H9 (cell line): ENCODE results near the gene GDNF. TPM values are rescaled to one million over a fixed set of nuclear protein-coding genes. Genes with fewer than 3 reads are reported as not detected.

Experiments
- DNase-seq: peaks from one replicate; pipeline ENCODE4 v3.0.0-alpha.2; 2017
- H2AFZ ChIP-seq: one replicate; pipeline ENCODE4 v1.6.1; 2013; ENCODE audit warnings: mild to moderate bottlenecking, low read length, control low read depth, moderate library complexity
- H2AK5ac ChIP-seq: 2 replicates; pipeline ENCODE4 v1.6.1; 2013; ENCODE audit warnings: low read length, control low read depth, mixed read lengths; ENCODE audit not compliant: insufficient read length
- H2BK120ac ChIP-seq: one replicate; pipeline ENCODE4 v1.6.1; 2013; ENCODE audit warnings: low read depth, mild to moderate bottlenecking, low read length, control low read depth, inconsistent platforms; ENCODE audit not compliant: poor library complexity, severe bottlenecking
- H2BK12ac ChIP-seq: 2 replicates; pipeline ENCODE4 v1.6.1; 2013; ENCODE audit warnings: low read length, control low read depth, mixed read lengths, low read depth; ENCODE audit not compliant: insufficient read length
- H2BK15ac ChIP-seq: 2 replicates; pipeline ENCODE4 v1.6.1; 2013; ENCODE audit warnings: low read depth, low read length, control low read depth
- H2BK20ac ChIP-seq: one replicate; pipeline ENCODE4 v1.6.1; 2013; ENCODE audit warnings: low read depth, mild to moderate bottlenecking, low read length, control low read depth, inconsistent platforms; ENCODE audit not compliant: poor library complexity, severe bottlenecking
- H2BK5ac ChIP-seq: 2 replicates; pipeline ENCODE4 v1.6.1; 2013; ENCODE audit warnings: low read length, control low read depth, mixed read lengths; ENCODE audit not compliant: insufficient read length
- H3K14ac ChIP-seq: 2 replicates; pipeline ENCODE4 v1.6.1; 2013; ENCODE audit warnings: low read length, control low read depth; ENCODE audit not compliant: insufficient read depth
- H3K18ac ChIP-seq: 2 replicates; pipeline ENCODE4 v1.6.1; 2013; ENCODE audit warnings: low read depth, mild to moderate bottlenecking, mixed read lengths, low read length, control low read depth; ENCODE audit not compliant: insufficient read length
- H3K23ac ChIP-seq: 2 replicates; pipeline ENCODE4 v1.6.1; 2013; ENCODE audit warnings: low read length, control low read depth, mixed read lengths, low read depth; ENCODE audit not compliant: insufficient read length
- H3K23me2 ChIP-seq: 2 replicates; pipeline ENCODE4 v1.6.1; 2013; ENCODE audit warnings: low read depth, mild to moderate bottlenecking, mixed read lengths, low read length, control low read depth; ENCODE audit not compliant: insufficient read length, poor library complexity, severe bottlenecking
- H3K27ac ChIP-seq: 2 replicates; pipeline ENCODE4 v1.5.1; 2013; ENCODE audit warnings: low read length, control low read depth, mixed read lengths, low read depth; ENCODE audit not compliant: insufficient read length
- H3K27me3 ChIP-seq: 2 replicates; pipeline ENCODE4 v1.6.1; 2013; ENCODE audit warnings: low read length, control low read depth, inconsistent platforms; ENCODE audit not compliant: insufficient read depth
- H3K4ac ChIP-seq: 2 replicates; pipeline ENCODE4 v1.6.1; 2013; ENCODE audit warnings: low read depth, mild to moderate bottlenecking, control low read depth, inconsistent platforms, low read length, moderate library complexity
- H3K4me1 ChIP-seq: 2 replicates; pipeline ENCODE4 v1.6.1; 2013; ENCODE audit warnings: low read length, control low read depth, inconsistent platforms; ENCODE audit not compliant: insufficient read depth
- H3K4me2 ChIP-seq: 2 replicates; pipeline ENCODE4 v1.6.1; 2013; ENCODE audit warnings: low read length, control low read depth, mixed read lengths; ENCODE audit not compliant: insufficient read length, insufficient read depth
- H3K56ac ChIP-seq: 2 replicates; pipeline ENCODE4 v1.6.1; 2013; ENCODE audit warnings: low read depth, mild to moderate bottlenecking, mixed read lengths, low read length, control low read depth; ENCODE audit not compliant: insufficient read length
- H3K79me1 ChIP-seq: 2 replicates; pipeline ENCODE4 v1.6.1; 2013; ENCODE audit warnings: low read depth, mild to moderate bottlenecking, moderate library complexity, low read length, control low read depth, inconsistent platforms; ENCODE audit not compliant: insufficient read depth, poor library complexity, severe bottlenecking
- H3K79me2 ChIP-seq: 2 replicates; pipeline ENCODE4 v1.6.1; 2013; ENCODE audit warnings: low read length, control low read depth, inconsistent platforms; ENCODE audit not compliant: insufficient read depth
- H3K9ac ChIP-seq: 2 replicates; pipeline ENCODE4 v1.6.1; 2013; ENCODE audit warnings: low read length, control low read depth, mixed read lengths; ENCODE audit not compliant: insufficient read length; ENCODE audit errors: extremely low read depth
- H3K9me3 ChIP-seq: one replicate; pipeline ENCODE4 v1.6.1; 2013; ENCODE audit warnings: low read depth, low read length, inconsistent platforms; ENCODE audit not compliant: control insufficient read depth
- H3T11ph ChIP-seq: one replicate; pipeline ENCODE4 v1.6.1; 2013; ENCODE audit warnings: mild to moderate bottlenecking, low read length, control low read depth, inconsistent platforms
- H4K20me1 ChIP-seq: one replicate; pipeline ENCODE4 v1.6.1; 2013; ENCODE audit not compliant: control insufficient read depth, insufficient read length, insufficient read depth
- H4K5ac ChIP-seq: 2 replicates; pipeline ENCODE4 v1.6.1; 2013; ENCODE audit warnings: low read depth, mild to moderate bottlenecking, mixed read lengths, low read length, control low read depth; ENCODE audit not compliant: insufficient read length
- H4K8ac ChIP-seq: replicated peaks from 2 replicates; pipeline ENCODE4 v1.6.1; 2013; ENCODE audit warnings: low read length, control low read depth, mixed read lengths, low read depth; ENCODE audit not compliant: insufficient read length
- H4K91ac ChIP-seq: 2 replicates; pipeline ENCODE4 v1.6.1; 2013; ENCODE audit warnings: low read depth, mild to moderate bottlenecking, moderate library complexity, mixed read lengths, low read length, control low read depth; ENCODE audit not compliant: insufficient read length
- H3K27ac Mint-ChIP-seq, 3 experiments: 2 replicates in 2 of 3; 3 replicates in 1 of 3; pipeline ENCODE4 v1.8.0; 2020 to 2021; ENCODE audit warnings: mixed read lengths in 3 of 3, mild to moderate bottlenecking in 1 of 3, moderate library complexity in 1 of 3
- H3K27me3 Mint-ChIP-seq: 2 replicates; pipeline ENCODE4 v1.8.0; 2021; ENCODE audit warnings: low read depth, mild to moderate bottlenecking, moderate library complexity, mixed read lengths
- H3K36me3 Mint-ChIP-seq, 3 experiments: 2 replicates in 2 of 3; 3 replicates in 1 of 3; pipeline ENCODE4 v1.8.0; 2020 to 2021; ENCODE audit warnings: low read depth in 3 of 3, mixed read lengths in 3 of 3; ENCODE audit not compliant: insufficient read depth in 1 of 3
- H3K4me1 Mint-ChIP-seq, 2 experiments: 2 replicates each; pipeline ENCODE4 v1.8.0; 2020; ENCODE audit warnings: mixed read lengths in 2 of 2
- H3K4me3 Mint-ChIP-seq, 2 experiments: 2 replicates in 1 of 2; 3 replicates in 1 of 2; pipeline ENCODE4 v1.8.0; 2020 to 2021; ENCODE audit warnings: mild to moderate bottlenecking in 2 of 2, mixed read lengths in 2 of 2, moderate library complexity in 1 of 2
- H3K9me3 Mint-ChIP-seq, 2 experiments: 2 replicates in 1 of 2; 3 replicates in 1 of 2; pipeline ENCODE4 v1.8.0; 2020; ENCODE audit warnings: mild to moderate bottlenecking in 2 of 2, mixed read lengths in 2 of 2, moderate library complexity in 1 of 2
- CTCF ChIP-seq: fragments of 200-600 bp; sonication (generic); conservative IDR thresholded peaks from 3 replicates; pipeline ENCODE4 v1.8.0; 2021; ENCODE audit warnings: antibody characterized with exemption, mild to moderate bottlenecking
- WGBS: extraction: QIAGEN DNeasy Blood & Tissue Kit; methylation state at CpG from one replicate; pipeline ENCODE4 v1.1.7; 2013; ENCODE audit warnings: missing lambda C conversion rate, low lambda C conversion rate, mixed read lengths; ENCODE audit not compliant: insufficient read length; ENCODE audit errors: extremely low coverage; 5-methylcytosine and 5-hydroxymethylcytosine counted together
- total RNA-seq: library from RNA; stranded (reverse); gene quantifications from 2 replicates; pipeline ENCODE4 v1.2.1, GENCODE V29; 2021

Gene GDNF
- total RNA-seq, 1 experiment from 2014 or later = not detected

GRCh38 chr5:37773809-37774208 lies 66.0 kb downstream of the GDNF start:
- H2BK120ac ChIP-seq = no peak overlapping the region
- no peaks in the 10 kb centered on the region for H4K20me1 ChIP-seq
- H3K27me3 ChIP-seq = no peaks in the 10 kb centered on the region
- no peak overlapping the region for H3K4me2 ChIP-seq
- H2BK5ac ChIP-seq = no peak overlapping the region
- no peak overlapping the region for H4K5ac ChIP-seq
- H3T11ph ChIP-seq = no peak overlapping the region
- no peak overlapping the region for H2AK5ac ChIP-seq
- no peak overlapping the region for H3K4ac ChIP-seq
- H3K79me2 ChIP-seq = no peaks in the 10 kb centered on the region
- H2BK20ac ChIP-seq = no peak overlapping the region
- no peak overlapping the region for H2BK15ac ChIP-seq
- no peak overlapping the region for H3K18ac ChIP-seq
- H3K27ac ChIP-seq = no peak overlapping the region
- no peak overlapping the region for H3K56ac ChIP-seq
- H4K8ac ChIP-seq = no peak overlapping the region
- WGBS = no CpG with 5 or more reads among the region's 1 CpG
- Mint-ChIP-seq H3K4me3 (no peak overlapping the region), H3K4me1 (peaks cover 0 to 2% of the 10 kb centered on the region in 2 experiments; a peak in 1 of 4 replicates), H3K27me3 (no peaks in the 10 kb centered on the region; the same call in 1 of the 2 replicates), H3K27ac (no peak overlapping the region), H3K36me3 (peaks cover 5 to 17% (median 11%) of the 10 kb centered on the region in 3 experiments), H3K9me3 (peaks cover 15 to 16% of the 10 kb centered on the region in 2 experiments)
- H3K4me1 ChIP-seq = no peaks in the 10 kb centered on the region
- DNase-seq = no peak
- H3K9ac ChIP-seq = no peak overlapping the region
- no peak overlapping the region for H4K91ac ChIP-seq
- no peak overlapping the region for H2AFZ ChIP-seq
- no peak overlapping the region for H3K14ac ChIP-seq
- H3K9me3 ChIP-seq = no peaks in the 10 kb centered on the region
- TF ChIP-seq CTCF = no peak
- H3K23ac ChIP-seq = no peak overlapping the region
- H3K79me1 ChIP-seq = no peaks in the 10 kb centered on the region
- no peak overlapping the region for H2BK12ac ChIP-seq
- no peaks in the 10 kb centered on the region for H3K23me2 ChIP-seq
